GM21619 (cell line): ENCODE measurements around the gene LRIT2.
"Not testable (repeated sequence)": the region's sequence is repeated elsewhere in the genome, so short reads cannot be mapped to it uniquely, and the experiment has no call there.

Source experiments
- ATAC-seq: cut with Tn5 transposase; IDR thresholded peaks from one replicate; pipeline ENCODE4 v1.9.1; 2021; ENCODE audit not compliant: unreplicated experiment

LRIT2 gene

GRCh38 chr10:84185526-84186175, 39.7 kb downstream of the LRIT2 start:
- no peak for ATAC-seq

- no peak for ATAC-seq
Observed at GRCh38 chr10:84184517-84184916, 40.8 kb downstream of the LRIT2 start.

GRCh38 chr10:84181631-84182030, 43.7 kb downstream of the LRIT2 start:
- no peak for ATAC-seq

GRCh38 chr10:84180386-84180785, 45.0 kb downstream of the LRIT2 start:
- ATAC-seq: not testable (repeated sequence)

DNA sequence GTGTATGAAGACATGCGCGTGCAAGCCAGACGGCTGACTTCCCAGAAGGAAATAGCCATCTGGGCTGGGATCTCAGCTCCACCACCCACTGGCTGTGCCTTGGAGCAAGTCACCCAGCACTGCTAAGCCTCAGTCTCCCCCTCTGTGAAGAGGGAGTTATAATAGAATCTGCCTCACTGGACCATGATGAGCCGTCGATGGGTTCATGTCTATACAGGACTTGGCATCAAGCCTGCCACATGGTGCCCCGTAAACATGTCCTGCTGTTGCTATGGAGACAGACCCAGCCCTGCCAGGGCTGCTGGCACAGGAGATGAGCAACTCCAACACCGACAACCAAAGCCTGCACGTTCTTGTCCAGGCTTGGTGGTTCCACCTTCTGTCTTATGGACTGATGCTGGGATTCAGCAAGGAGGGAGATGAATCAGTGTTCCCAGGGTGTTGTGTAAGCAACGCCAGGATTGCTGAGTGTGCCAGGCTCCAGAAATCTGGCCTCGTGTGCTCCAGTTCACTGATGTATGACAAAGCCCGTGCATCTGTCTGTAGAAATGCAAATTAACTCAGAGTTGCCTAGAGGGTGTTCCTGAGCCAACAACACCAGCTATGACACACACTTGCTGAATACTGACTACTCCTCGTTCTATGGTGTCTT, 46.2 kb downstream of the LRIT2 start:
- peak; percentile 90 for ATAC-seq

- ATAC-seq: no peak
Observed at GRCh38 chr10:84178160-84178609, 47.2 kb downstream of the LRIT2 start.

- peak; percentile 38 for ATAC-seq
Observed at GRCh38 chr10:84177541-84178141, 47.7 kb downstream of the LRIT2 start.

DNA sequence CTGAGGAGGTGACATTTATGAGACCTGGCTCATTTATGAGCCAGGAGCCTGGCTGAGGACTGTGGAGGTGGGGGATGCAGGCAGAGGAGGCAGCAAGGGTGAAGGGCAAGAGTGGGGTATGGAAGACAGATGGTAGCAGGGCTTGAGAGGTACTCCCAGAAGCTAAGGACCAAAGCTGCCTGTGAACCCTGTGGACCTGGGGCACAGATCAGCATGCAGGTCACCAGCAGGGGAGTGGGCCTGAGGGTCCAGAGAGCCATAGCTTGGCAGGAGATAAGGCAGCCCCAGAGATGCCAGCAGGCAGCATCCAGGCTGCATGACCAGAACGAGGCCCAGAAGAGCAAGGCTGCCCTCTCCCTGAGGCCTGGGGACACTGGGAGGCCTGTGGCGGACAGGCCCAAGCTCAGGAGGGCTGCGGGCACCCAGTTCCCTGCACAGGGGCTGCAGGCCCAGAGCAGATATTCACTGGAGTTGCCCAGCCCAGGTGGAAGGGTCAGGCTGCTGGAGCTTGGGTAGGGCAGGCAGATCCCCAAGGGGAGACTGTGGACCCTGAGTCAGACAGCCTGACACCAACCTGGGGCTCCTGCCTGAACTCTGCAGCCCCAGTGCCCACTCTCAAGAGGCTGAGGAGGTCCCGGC, 48.4 kb downstream of the LRIT2 start:
- no peak for ATAC-seq

- ATAC-seq: no peak
Observed at GRCh38 chr10:84176351-84176750, 49.0 kb downstream of the LRIT2 start.

GRCh38 chr10:84175436-84175835, 49.9 kb downstream of the LRIT2 start:
- ATAC-seq: no peak

DNA sequence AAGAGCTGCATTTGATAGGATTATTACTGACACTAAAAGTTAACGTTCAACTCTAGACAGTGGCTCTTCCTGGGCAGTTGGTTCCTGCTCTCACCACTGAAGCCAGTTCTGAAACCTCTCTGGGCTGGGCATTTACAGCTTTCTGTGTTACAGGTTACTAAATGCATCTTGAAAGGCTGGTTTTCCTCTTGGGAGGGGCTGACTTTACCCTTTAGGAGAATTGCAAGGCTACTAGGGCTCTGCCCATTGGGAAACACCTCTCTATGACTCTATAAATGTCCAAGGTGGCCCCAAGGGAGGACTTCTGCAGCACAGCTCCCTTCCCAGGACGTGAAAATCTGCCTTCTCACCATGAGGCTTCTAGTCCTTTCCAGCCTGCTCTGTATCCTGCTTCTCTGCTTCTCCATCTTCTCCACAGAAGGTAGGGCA, 51.8 kb downstream of the LRIT2 start, which contains the start of gene GPR15LG:
TSS of gene GPR15LG (plus strand) at position 301 of the 429 bp plus-strand sequence. CDS start at position 352, 51 bp downstream.
- peak; percentile 44 for ATAC-seq

GRCh38 chr10:84172467-84173356, 52.6 kb downstream of the LRIT2 start:
- ATAC-seq: peak; percentile 50

DNA sequence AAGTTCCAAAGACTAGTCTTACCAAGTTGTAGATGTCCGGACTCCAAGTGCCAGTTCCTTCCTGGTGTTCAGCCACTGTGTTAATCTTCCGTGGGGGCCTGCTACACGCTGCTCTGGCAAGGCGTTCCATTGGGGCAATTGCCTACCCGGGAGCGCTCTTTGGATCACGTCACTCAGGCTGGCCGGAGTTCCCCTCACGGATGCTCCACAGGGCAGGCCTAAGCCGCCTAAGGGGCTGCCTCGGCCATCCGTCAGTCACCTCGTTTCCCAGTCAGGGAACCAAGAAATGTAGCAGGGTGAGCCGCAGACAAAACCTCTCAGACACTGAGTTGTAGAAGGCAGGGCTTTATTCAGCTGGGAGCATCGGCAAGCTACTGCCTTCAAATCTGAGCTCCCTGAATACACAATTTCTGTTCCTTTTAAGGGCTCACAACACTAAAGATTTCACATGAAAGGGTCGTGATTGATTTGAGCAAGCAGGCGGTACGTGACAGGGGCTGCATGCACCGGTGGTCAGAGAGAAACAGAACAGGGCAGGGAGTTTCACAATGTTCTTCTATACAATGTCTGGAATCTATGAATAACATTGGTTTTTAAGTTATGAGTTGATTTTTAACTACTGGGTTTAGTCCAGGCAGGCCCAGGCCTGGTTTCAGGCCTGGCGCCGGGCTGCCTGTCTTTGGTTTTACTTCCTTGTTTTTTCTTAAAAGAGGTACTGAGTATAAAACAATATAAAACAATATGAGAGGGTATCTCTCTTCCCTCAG, 53.5 kb downstream of the LRIT2 start:
- ATAC-seq: peak; percentile 24

GRCh38 chr10:84171237-84171636, 54.1 kb downstream of the LRIT2 start:
- ATAC-seq: not testable (repeated sequence)
